SK-N-SH treated with all-trans-retinoic acid at 6 μM for 48 hours (cell line): ENCODE results near the gene FRMD5.

Source experiments
- ATAC-seq: fragments of 200-7000 bp; cut with Tn5 transposase; 3 replicates; pipeline ENCODE4 v1.9.1; 2020; ENCODE audit warnings: mild to moderate bottlenecking, moderate library complexity
- ARNTL ChIP-seq: fragments of 450-650 bp; formaldehyde crosslinking; IDR thresholded peaks from 2 replicates; pipeline ENCODE4 v1.5.0; 2020; ENCODE audit warnings: low read depth, mild to moderate bottlenecking, moderate library complexity, borderline replicate concordance
- BACH2 ChIP-seq: fragments of 250-450 bp; sonication (Bioruptor Pico); IDR thresholded peaks from 2 replicates; pipeline ENCODE4 v1.9.0; 2021; ENCODE audit warnings: mild to moderate bottlenecking, borderline replicate concordance
- CSDC2 ChIP-seq: fragments of 250-450 bp; sonication (Bioruptor Pico); IDR thresholded peaks from 2 replicates; pipeline ENCODE4 v1.5.0; 2020; ENCODE audit warnings: mild to moderate bottlenecking, moderate library complexity
- ESRRG ChIP-seq: fragments of 250-450 bp; sonication (Bioruptor Pico); IDR thresholded peaks from 2 replicates; pipeline ENCODE4 v1.6.1; 2021; ENCODE audit warnings: mild to moderate bottlenecking
- GLIS3 ChIP-seq: fragments of 250-450 bp; sonication (Bioruptor Pico); IDR thresholded peaks from 2 replicates; pipeline ENCODE4 v1.5.0; 2020; ENCODE audit warnings: mild to moderate bottlenecking, moderate library complexity
- ISL1 ChIP-seq: fragments of 250-450 bp; sonication (Bioruptor Pico); IDR thresholded peaks from 2 replicates; pipeline ENCODE4 v2.1.2; 2022; ENCODE audit warnings: mild to moderate bottlenecking, moderate library complexity
- PPARA ChIP-seq: fragments of 250-450 bp; sonication (Bioruptor Pico); IDR thresholded peaks from 2 replicates; pipeline ENCODE4 v1.5.0; 2020; ENCODE audit warnings: mild to moderate bottlenecking, borderline replicate concordance
- RARB ChIP-seq: fragments of 250-450 bp; sonication (Bioruptor Pico); IDR thresholded peaks from 2 replicates; pipeline ENCODE4 v1.8.0; 2021; ENCODE audit warnings: mild to moderate bottlenecking, moderate library complexity
- TCF4 ChIP-seq: fragments of 250-450 bp; sonication (Bioruptor Pico); IDR thresholded peaks from 2 replicates; pipeline ENCODE4 v1.8.0; 2021; ENCODE audit warnings: mild to moderate bottlenecking, moderate library complexity, borderline replicate concordance
- TOX ChIP-seq: fragments of 250-450 bp; sonication (Bioruptor Pico); IDR thresholded peaks from 2 replicates; pipeline ENCODE4 v1.8.0; 2021; ENCODE audit warnings: mild to moderate bottlenecking, moderate library complexity, borderline replicate concordance
- ZC3H10 ChIP-seq: fragments of 250-450 bp; sonication (Bioruptor Pico); IDR thresholded peaks from 2 replicates; pipeline ENCODE4 v1.5.1; 2021; ENCODE audit warnings: mild to moderate bottlenecking, moderate library complexity
- ZFP3 ChIP-seq: fragments of 250-450 bp; sonication (Bioruptor Pico); IDR thresholded peaks from 2 replicates; pipeline ENCODE4 v1.5.0; 2020; ENCODE audit warnings: mild to moderate bottlenecking, moderate library complexity
- ZNF565 ChIP-seq: fragments of 450-650 bp; formaldehyde crosslinking; conservative IDR thresholded peaks from 2 replicates; pipeline ENCODE4 v1.5.0; 2020; ENCODE audit warnings: low read depth, mild to moderate bottlenecking, moderate library complexity
- ZNF70 ChIP-seq: fragments of 450-650 bp; formaldehyde crosslinking; IDR thresholded peaks from 2 replicates; pipeline ENCODE4 v1.5.0; 2020; ENCODE audit warnings: mild to moderate bottlenecking, moderate library complexity
- ZNF8 ChIP-seq: fragments of 450-650 bp; formaldehyde crosslinking; IDR thresholded peaks from 2 replicates; pipeline ENCODE4 v1.5.0; 2020; ENCODE audit warnings: mild to moderate bottlenecking, moderate library complexity
- TF ChIP-seq, protein P1 (sequence below): fragments of 250-450 bp; sonication (Bioruptor Pico); IDR thresholded peaks from 2 replicates; pipeline ENCODE4 v1.8.0; 2021; ENCODE audit warnings: low read depth, mild to moderate bottlenecking, moderate library complexity, borderline replicate concordance
- TF ChIP-seq, protein P2 (sequence below): fragments of 250-450 bp; sonication (Bioruptor Pico); IDR thresholded peaks from 2 replicates; pipeline ENCODE4 v1.5.1; 2020; ENCODE audit warnings: low read depth, mild to moderate bottlenecking, moderate library complexity
- TF ChIP-seq, protein P3 (sequence below): fragments of 250-450 bp; sonication (Bioruptor Pico); IDR thresholded peaks from 2 replicates; pipeline ENCODE4 v1.8.0; 2020; ENCODE audit warnings: mild to moderate bottlenecking, moderate library complexity, borderline replicate concordance
- TF ChIP-seq, protein P4 (sequence below): fragments of 250-450 bp; sonication (Bioruptor Pico); IDR thresholded peaks from 2 replicates; pipeline ENCODE4 v1.5.0; 2020; ENCODE audit warnings: mild to moderate bottlenecking, moderate library complexity
- TF ChIP-seq, protein P5 (sequence below): fragments of 250-450 bp; sonication (Bioruptor Pico); IDR thresholded peaks from 2 replicates; pipeline ENCODE4 v1.5.1; 2021; ENCODE audit warnings: mild to moderate bottlenecking, moderate library complexity

FRMD5 gene

DNA sequence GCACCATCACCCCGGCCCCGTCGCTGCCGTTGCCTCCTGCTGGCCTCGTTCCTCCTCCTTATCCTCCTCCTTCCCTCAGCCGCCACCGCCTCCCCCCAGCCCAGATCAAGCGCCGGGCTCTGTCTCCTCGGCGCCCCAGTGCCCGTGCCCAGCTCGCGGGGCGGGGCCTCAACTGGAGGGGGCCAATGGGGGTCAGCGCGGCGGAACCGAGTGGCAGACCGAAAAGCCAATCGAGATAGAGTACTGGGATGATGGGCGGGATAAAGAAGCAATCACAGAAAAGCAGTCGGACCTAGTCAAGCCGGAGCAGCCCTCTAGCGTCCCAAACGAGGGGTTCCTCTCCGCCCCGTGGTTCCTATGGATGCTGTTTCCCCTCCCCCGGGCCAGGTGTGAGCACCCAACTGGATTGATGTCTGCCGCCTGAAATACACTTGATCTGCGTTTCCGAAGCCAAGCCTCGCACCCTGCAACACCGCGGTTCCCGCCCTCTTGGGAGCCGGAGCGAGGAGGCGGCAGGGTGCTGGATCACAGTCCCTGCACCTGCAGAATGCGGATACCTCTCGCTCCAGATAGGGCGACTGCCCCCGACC lies at the start of gene FRMD5:
Gene FRMD5 (minus strand): TSS at position 121 of the 590 bp plus-strand sequence.
- ATAC-seq = peak; percentile 93
- TF ChIP-seq ZC3H10 (no peak), TCF4 (CRISPR knock-in tag) (no peak), ESRRG (CRISPR knock-in tag) (no peak), PPARA (no peak), RARB (CRISPR knock-in tag) (no peak), GLIS3 (CRISPR knock-in tag) (0 out of 2 replicates have a peak, but pooled peaks have one; percentile 33)
- TF ChIP-seq, protein P1, sequence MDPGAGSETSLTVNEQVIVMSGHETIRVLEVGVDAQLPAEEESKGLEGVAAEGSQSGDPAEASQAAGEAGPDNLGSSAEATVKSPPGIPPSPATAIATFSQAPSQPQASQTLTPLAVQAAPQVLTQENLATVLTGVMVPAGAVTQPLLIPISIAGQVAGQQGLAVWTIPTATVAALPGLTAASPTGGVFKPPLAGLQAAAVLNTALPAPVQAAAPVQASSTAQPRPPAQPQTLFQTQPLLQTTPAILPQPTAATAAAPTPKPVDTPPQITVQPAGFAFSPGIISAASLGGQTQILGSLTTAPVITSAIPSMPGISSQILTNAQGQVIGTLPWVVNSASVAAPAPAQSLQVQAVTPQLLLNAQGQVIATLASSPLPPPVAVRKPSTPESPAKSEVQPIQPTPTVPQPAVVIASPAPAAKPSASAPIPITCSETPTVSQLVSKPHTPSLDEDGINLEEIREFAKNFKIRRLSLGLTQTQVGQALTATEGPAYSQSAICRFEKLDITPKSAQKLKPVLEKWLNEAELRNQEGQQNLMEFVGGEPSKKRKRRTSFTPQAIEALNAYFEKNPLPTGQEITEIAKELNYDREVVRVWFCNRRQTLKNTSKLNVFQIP (CRISPR knock-in tag) = no peak
- TF ChIP-seq, protein P2, sequence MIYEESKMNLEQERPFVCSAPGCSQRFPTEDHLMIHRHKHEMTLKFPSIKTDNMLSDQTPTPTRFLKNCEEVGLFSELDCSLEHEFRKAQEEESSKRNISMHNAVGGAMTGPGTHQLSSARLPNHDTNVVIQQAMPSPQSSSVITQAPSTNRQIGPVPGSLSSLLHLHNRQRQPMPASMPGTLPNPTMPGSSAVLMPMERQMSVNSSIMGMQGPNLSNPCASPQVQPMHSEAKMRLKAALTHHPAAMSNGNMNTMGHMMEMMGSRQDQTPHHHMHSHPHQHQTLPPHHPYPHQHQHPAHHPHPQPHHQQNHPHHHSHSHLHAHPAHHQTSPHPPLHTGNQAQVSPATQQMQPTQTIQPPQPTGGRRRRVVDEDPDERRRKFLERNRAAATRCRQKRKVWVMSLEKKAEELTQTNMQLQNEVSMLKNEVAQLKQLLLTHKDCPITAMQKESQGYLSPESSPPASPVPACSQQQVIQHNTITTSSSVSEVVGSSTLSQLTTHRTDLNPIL (CRISPR knock-in tag) = no peak

DNA sequence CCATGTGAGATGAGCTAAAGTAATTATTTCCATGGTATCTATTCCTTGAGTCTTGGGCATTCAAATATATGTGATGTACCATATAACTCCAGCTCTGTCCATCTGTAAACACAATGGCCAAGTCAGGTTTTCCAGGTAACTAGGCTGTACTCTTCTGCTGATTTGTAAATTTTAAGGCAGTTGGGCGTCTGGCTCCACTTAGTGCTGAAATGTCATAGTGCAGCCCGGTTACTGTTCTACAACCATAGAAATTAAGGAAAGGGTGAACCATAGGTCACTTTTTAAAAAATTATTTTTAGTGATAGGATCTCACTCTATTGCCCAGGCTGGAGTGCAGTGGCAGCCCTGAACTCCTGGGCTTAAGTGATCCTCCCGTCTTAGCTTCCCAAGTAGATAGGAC lies 48.8 kb upstream of the FRMD5 start:
- peak; percentile 65 for ATAC-seq

DNA sequence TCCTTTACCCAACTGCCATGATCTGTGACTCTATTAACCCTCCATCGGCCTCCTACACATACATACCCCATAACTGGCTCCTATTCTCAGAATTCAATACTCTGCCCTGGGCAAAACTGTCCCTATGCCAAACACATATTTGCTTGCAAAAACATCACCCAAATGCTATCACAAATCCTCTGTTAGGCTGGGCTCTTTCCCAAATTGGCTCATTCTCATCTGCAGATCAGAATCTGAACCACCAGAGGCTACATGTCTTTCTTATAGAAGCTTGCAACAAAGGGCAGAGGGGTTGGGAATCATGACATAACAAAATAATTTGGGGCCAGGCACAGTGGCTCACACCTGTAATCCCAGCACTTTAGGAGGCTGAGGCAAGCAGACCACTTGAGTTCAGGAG lies 48.1 kb upstream of the FRMD5 start:
- no peak for ATAC-seq
- no peak for TF ChIP-seq TOX (CRISPR knock-in tag)
- TF ChIP-seq, protein P3, sequence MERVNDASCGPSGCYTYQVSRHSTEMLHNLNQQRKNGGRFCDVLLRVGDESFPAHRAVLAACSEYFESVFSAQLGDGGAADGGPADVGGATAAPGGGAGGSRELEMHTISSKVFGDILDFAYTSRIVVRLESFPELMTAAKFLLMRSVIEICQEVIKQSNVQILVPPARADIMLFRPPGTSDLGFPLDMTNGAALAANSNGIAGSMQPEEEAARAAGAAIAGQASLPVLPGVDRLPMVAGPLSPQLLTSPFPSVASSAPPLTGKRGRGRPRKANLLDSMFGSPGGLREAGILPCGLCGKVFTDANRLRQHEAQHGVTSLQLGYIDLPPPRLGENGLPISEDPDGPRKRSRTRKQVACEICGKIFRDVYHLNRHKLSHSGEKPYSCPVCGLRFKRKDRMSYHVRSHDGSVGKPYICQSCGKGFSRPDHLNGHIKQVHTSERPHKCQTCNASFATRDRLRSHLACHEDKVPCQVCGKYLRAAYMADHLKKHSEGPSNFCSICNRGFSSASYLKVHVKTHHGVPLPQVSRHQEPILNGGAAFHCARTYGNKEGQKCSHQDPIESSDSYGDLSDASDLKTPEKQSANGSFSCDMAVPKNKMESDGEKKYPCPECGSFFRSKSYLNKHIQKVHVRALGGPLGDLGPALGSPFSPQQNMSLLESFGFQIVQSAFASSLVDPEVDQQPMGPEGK (CRISPR knock-in tag) = no peak
- no peak for TF ChIP-seq ARNTL
- TF ChIP-seq, protein P4, sequence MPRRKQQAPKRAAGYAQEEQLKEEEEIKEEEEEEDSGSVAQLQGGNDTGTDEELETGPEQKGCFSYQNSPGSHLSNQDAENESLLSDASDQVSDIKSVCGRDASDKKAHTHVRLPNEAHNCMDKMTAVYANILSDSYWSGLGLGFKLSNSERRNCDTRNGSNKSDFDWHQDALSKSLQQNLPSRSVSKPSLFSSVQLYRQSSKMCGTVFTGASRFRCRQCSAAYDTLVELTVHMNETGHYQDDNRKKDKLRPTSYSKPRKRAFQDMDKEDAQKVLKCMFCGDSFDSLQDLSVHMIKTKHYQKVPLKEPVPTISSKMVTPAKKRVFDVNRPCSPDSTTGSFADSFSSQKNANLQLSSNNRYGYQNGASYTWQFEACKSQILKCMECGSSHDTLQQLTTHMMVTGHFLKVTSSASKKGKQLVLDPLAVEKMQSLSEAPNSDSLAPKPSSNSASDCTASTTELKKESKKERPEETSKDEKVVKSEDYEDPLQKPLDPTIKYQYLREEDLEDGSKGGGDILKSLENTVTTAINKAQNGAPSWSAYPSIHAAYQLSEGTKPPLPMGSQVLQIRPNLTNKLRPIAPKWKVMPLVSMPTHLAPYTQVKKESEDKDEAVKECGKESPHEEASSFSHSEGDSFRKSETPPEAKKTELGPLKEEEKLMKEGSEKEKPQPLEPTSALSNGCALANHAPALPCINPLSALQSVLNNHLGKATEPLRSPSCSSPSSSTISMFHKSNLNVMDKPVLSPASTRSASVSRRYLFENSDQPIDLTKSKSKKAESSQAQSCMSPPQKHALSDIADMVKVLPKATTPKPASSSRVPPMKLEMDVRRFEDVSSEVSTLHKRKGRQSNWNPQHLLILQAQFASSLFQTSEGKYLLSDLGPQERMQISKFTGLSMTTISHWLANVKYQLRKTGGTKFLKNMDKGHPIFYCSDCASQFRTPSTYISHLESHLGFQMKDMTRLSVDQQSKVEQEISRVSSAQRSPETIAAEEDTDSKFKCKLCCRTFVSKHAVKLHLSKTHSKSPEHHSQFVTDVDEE (CRISPR knock-in tag) = no peak
- no peak for TF ChIP-seq ZFP3 (CRISPR knock-in tag)
- no peak for TF ChIP-seq ZNF8 (CRISPR knock-in tag)
- no peak for TF ChIP-seq BACH2 (CRISPR knock-in tag)
- no peak for TF ChIP-seq ISL1
- no peak for TF ChIP-seq TCF4 (CRISPR knock-in tag)
- TF ChIP-seq, protein P1 (CRISPR knock-in tag) = no peak
- TF ChIP-seq ZNF565 (CRISPR knock-in tag) = no peak
- no peak for TF ChIP-seq ZNF70 (CRISPR knock-in tag)
- TF ChIP-seq ZC3H10 = no peak
- TF ChIP-seq ESRRG (CRISPR knock-in tag) = no peak

More for the DNA sequence above, 48.8 kb upstream of the FRMD5 start:
- TF ChIP-seq TOX (CRISPR knock-in tag) = no peak
- no peak for TF ChIP-seq ZC3H10
- TF ChIP-seq, protein P2 (CRISPR knock-in tag) = no peak
- no peak for TF ChIP-seq CSDC2 (CRISPR knock-in tag)
- TF ChIP-seq, protein P5, sequence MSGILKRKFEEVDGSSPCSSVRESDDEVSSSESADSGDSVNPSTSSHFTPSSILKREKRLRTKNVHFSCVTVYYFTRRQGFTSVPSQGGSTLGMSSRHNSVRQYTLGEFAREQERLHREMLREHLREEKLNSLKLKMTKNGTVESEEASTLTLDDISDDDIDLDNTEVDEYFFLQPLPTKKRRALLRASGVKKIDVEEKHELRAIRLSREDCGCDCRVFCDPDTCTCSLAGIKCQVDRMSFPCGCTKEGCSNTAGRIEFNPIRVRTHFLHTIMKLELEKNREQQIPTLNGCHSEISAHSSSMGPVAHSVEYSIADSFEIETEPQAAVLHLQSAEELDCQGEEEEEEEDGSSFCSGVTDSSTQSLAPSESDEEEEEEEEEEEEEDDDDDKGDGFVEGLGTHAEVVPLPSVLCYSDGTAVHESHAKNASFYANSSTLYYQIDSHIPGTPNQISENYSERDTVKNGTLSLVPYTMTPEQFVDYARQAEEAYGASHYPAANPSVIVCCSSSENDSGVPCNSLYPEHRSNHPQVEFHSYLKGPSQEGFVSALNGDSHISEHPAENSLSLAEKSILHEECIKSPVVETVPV (CRISPR knock-in tag) = no peak
- TF ChIP-seq, protein P1 (CRISPR knock-in tag) = no peak
